ENCODE measurements around the gene ITPKB.

Gene ITPKB

GRCh38 chr1:226682871-226683814 is 55.9 kb downstream of the ITPKB start:
- DNase-seq, result no peak

- DNase-seq, result no peak
These were observed 57.2 kb downstream of the ITPKB start for GRCh38 chr1:226681652-226682493.

DNA sequence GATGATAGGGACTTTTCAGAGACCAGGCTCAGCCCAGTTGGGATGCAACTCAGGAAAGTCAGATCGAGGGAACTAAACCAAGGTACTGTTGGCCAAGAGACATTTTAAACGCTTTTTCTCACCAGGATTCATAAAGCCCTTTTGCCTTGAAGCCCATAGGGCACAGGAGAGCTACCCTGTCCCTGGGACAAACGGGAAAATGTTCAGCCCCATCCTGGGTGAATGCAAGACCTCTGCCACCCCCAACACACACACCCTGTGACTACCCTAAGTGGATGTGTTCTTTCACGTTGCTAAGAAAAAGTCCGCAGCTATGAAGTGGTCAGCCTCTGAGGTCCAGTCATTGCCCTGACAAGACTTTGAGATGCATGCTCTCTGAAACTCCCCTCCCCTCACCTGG is 58.4 kb downstream of the ITPKB start:
- DNase-seq, result no peak

DNA sequence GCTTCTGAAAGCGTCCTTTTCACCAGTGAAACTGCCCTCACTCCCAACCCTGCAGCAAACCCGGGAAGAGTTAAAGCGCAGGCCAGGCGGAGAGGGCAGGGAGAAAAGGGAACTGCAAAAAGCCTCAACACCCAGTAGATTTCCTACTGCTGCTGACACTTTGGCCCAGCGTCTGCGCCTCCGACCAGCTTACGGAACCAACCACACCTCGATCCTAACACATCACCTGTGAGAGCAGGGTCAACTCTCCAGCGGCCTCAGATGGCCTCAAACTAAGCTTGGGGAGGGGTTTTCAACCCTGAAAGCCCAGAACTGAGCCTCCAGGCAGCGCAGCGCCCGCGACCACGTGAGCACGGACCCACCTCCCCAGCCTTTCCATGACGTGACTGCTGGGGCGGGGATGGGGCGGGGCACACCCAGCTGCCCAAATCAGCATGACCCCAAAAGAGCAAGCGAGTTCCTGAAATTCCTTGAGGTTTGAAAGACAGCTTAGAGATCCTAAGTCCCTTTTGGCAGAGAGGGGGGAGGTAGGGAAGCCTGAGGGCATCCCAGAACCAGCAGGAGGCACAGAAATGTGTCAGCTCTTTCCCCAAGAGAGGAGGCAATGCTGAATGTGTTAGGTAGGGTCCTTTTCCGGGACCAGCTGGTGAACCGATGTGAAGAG is 59.1 kb downstream of the ITPKB start:
- DNase-seq, result peak; percentile 68 to 75

GRCh38 chr1:226679262-226679661 is 59.8 kb downstream of the ITPKB start:
- no peak for DNase-seq

- DNase-seq, result peak in 1 of 2 experiments; percentile 25
These were observed 60.4 kb downstream of the ITPKB start for GRCh38 chr1:226678701-226679100.

- DNase-seq, result no peak
These were observed 60.8 kb downstream of the ITPKB start for GRCh38 chr1:226678251-226678650.

DNA sequence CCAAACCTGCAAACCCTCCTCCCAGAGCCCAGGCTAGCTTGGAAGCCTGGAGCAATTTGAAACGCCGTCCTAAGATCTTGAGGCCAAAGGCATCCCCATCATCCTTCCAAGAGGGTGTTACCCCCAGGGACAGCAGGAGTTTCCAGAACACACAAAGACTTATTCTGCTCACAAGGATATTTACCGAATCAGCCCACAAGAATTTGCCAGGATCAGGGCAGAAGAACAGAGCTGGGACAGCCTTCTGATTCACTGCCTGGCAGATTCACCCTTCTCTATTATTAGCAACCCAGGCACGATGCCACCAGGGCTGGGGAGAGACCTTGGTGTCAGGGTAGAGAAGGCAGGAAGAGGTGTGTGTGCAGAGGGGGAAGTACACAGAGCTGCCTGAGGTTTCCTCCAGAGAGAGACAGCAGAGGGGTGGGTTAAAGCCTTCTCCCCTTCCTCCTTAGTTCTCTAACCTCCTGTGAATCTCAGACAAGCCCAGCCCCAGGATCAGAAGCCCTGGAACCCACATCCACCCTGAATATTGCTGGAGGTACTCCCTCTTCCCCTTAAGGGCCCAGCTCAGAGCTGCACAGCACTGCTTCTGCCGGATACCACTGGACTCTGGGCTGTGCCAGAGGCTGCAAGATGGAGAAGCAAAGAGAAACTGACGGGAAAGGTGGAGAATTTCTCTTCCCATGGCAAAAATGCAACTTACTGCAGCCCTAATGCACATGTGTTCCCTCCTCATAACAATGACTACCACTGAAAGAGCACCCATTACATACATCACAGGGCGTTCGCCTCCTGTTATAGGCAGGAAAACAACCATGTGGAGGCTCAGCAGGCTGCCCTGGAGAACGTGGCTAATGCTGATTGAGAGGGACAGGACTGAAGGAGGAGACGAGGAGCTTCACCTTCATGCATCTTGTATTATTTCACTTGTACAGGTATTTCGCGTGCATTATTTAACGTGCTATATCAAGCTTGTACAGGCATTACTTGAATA is 61.8 kb downstream of the ITPKB start:
- peak; percentile 98 for DNase-seq

DNA sequence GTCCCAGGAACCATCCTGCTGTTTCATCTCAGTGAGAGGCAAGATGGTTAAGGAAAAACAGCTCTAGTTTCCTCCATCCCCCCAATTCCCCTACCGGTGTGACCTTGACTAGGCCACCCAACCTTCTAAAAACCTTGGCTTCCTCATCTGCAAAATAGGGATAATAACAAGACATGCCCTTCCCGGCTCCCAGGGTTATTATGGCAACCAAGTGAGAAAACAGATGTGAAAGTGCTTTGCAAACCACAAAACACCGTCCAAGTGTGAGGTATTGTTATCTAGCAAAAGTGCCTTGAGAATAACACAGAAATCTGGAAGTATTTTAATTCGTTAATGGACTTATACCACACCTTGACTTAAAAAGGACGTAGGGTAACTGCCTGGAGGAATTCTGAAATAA is 62.7 kb downstream of the ITPKB start:
- DNase-seq, result no peak

DNA sequence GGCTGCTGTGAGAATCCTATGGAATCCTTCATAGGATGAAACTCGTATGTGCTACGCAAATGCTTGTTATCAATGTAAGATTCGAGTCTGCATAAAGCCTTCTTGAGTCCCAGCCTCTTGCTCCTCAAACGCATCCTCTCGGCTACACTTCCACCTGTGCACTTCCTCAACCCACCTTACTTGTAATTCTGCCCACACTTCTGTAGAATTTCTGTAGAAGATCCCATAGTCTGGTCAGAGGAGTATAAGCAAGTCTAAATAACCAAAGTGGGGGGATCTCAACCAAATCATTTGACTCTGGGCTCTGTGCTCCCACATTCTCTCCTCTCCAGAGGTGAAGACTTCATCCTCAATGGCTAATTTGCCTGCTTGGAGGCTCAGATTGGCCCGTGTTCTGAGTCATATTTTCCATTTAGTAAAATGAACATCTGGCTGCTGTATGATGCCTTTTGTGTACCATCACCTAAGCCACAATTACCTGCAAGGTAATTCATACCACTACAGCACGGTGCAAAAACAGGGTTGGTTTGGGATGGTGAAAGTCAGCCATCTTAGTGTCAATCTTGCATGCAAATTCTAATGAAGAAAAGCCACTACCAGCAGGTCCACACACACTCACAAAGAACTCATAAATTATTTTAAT is 63.2 kb downstream of the ITPKB start:
- no peak for DNase-seq

- peak; percentile 95 to 96 for DNase-seq
These were observed 64.0 kb downstream of the ITPKB start for GRCh38 chr1:226674892-226675714.

GRCh38 chr1:226672339-226672762 is 66.7 kb downstream of the ITPKB start:
- no peak for DNase-seq

GRCh38 chr1:226671277-226671676 is 67.8 kb downstream of the ITPKB start:
- DNase-seq, result no peak

DNA sequence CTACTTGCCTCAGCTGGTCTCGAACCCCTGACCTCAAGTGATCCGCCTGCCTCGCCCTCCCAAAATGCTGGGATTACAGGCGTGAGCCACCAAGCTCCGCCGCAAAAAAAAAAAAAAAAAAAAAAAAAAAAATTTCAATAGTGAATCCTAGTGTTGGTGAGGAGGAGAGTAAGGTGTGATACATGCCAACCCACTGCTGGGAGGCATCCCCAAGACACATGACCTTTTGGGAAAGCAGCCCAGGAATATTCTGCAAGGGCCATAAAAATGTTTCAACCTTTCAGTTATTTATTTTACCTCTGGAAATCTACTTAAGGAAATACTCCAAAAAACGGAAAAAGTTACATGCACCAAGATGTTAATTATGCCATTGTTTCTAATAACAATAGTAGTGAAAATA is 69.0 kb downstream of the ITPKB start:
- no peak for DNase-seq

- no peak for DNase-seq
These were observed 70.9 kb downstream of the ITPKB start for GRCh38 chr1:226668173-226668560.

DNA sequence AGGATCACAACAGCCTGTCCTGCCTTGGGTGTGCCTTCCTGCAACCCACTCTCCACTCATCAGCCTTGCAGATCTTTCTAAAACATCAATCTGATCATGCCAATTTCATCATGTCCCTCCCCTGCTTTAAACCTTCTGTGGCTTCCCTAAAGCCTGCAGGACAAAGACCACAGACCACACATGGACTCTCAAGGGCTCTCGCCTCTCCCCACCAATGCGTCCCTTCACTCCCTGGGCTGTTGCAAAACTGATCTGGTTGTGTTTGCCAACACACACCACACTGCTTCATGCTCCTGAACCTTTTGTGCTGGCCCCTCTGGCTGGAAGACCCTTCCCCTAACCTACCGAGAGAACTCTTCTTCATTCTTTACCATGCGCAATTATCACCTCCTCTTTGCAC is 72.4 kb downstream of the ITPKB start:
- DNase-seq, result no peak

- no peak for DNase-seq
These were observed 72.9 kb downstream of the ITPKB start for GRCh38 chr1:226666164-226666506.

- DNase-seq, result no peak
These were observed 73.4 kb downstream of the ITPKB start for GRCh38 chr1:226665505-226666163.

GRCh38 chr1:226664413-226665101 is 74.5 kb downstream of the ITPKB start:
- DNase-seq, result no peak
